HFFc6 (cell line): ENCODE data around the gene PRPF40B. TPM values are rescaled to one million over a fixed set of nuclear protein-coding genes. Genes with fewer than 3 reads are reported as not detected.

Experiments used
- DNase-seq: peaks from one replicate; pipeline ENCODE4 v3.0.0-alpha.2; 2018
- H3K27ac Mint-ChIP-seq: 2 replicates; pipeline ENCODE4 v1.8.0; 2020; ENCODE audit warnings: mild to moderate bottlenecking, mixed read lengths
- H3K27me3 Mint-ChIP-seq: 2 replicates; pipeline ENCODE4 v1.8.0; 2021; ENCODE audit warnings: mild to moderate bottlenecking, moderate library complexity, mixed read lengths; ENCODE audit not compliant: insufficient read depth
- H3K36me3 Mint-ChIP-seq: 2 replicates; pipeline ENCODE4 v1.8.0; 2021; ENCODE audit warnings: low read depth, mixed read lengths
- H3K4me1 Mint-ChIP-seq: 2 replicates; pipeline ENCODE4 v1.8.0; 2020; ENCODE audit warnings: low read depth, mixed read lengths
- H3K4me3 Mint-ChIP-seq: 2 replicates; pipeline ENCODE4 v1.8.0; 2020; ENCODE audit warnings: mild to moderate bottlenecking, moderate library complexity, mixed read lengths
- H3K9me3 Mint-ChIP-seq: 2 replicates; pipeline ENCODE4 v1.8.0; 2020; ENCODE audit warnings: mild to moderate bottlenecking, mixed read lengths
- total RNA-seq, 6 experiments: library from RNA; stranded (reverse); fragmentation: NEBNext Ultra II Directional; extraction: Animal tissue kit (Norgen Biotek cat#: 25700); gene quantifications; 2 replicates in 1 of 6; 3 replicates in 5 of 6; pipeline ENCODE4 v1.2.3, GENCODE V29; 2021
- TF ChIP-seq, protein P1 (sequence below): fragments of 200-600 bp; sonication (generic); IDR thresholded peaks from 2 replicates; pipeline ENCODE4 v1.5.0; 2021; ENCODE audit warnings: antibody characterized with exemption, mild to moderate bottlenecking

PRPF40B gene
- total RNA-seq, 6 experiments from 2014 or later: 10.3 to 11.9 (median 11.2) TPM

- H3K27me3 Mint-ChIP-seq: peaks cover 19% of the 10 kb centered on the region
- H3K9me3 Mint-ChIP-seq: no peaks in the 10 kb centered on the region
- TF ChIP-seq, protein P1, sequence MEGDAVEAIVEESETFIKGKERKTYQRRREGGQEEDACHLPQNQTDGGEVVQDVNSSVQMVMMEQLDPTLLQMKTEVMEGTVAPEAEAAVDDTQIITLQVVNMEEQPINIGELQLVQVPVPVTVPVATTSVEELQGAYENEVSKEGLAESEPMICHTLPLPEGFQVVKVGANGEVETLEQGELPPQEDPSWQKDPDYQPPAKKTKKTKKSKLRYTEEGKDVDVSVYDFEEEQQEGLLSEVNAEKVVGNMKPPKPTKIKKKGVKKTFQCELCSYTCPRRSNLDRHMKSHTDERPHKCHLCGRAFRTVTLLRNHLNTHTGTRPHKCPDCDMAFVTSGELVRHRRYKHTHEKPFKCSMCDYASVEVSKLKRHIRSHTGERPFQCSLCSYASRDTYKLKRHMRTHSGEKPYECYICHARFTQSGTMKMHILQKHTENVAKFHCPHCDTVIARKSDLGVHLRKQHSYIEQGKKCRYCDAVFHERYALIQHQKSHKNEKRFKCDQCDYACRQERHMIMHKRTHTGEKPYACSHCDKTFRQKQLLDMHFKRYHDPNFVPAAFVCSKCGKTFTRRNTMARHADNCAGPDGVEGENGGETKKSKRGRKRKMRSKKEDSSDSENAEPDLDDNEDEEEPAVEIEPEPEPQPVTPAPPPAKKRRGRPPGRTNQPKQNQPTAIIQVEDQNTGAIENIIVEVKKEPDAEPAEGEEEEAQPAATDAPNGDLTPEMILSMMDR: no peak
- no peaks in the 10 kb centered on the region for H3K36me3 Mint-ChIP-seq
- DNase-seq: peak; percentile 14
- H3K4me3 Mint-ChIP-seq: peak overlapping the region; percentile 90
- H3K27ac Mint-ChIP-seq: peak overlapping the region; percentile 80
- H3K4me1 Mint-ChIP-seq: peaks cover 32% of the 10 kb centered on the region
Observed at GRCh38 chr12:49622501-49623141, 740 bp upstream of the PRPF40B start.

DNA sequence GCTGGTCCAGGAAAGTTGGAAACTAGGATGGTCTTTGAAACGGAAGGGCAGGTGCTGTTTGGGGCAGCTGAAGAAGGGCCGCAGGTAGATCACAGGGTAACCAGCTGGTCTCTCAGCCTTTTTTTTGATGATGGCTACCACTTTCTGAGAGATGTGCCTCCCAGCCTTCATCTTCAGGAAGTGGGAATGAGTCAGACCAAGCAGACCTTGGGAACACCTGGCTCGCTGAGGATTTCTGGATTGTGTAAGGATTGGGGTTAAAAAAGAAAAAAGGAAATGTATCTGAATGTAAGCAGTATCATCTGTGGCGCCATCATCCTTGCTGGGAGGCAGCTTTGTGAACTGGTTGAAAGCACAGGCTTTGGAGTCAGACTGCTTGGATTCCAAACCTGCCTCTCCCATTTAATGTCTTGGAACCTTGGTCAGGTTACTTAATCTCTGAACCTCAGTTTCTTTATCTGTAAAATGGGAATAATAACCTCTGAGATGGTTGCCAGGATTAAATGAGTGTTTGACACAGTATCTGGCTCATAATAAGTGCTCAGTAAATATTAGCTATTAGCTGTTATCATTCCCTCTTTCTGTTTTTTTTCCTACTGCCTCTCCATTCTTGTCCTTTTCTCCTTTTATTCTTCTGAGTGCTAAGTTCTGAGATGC, 1.7 kb downstream of the PRPF40B start:
- DNase-seq: no peak
- Mint-ChIP-seq H3K9me3 (no peaks in the 10 kb centered on the region), H3K4me3 (peak overlapping the region; percentile 50), H3K27me3 (peaks cover 6% of the 10 kb centered on the region; the same call in 1 of the 2 replicates), H3K27ac (peak overlapping the region; percentile 50), H3K36me3 (no peaks in the 10 kb centered on the region), H3K4me1 (peaks cover 17% of the 10 kb centered on the region)
- TF ChIP-seq, protein P1: no peak

GRCh38 chr12:49626169-49626835, 2.9 kb downstream of the PRPF40B start:
- H3K27ac Mint-ChIP-seq: no peak overlapping the region
- TF ChIP-seq, protein P1: no peak; the same call in 1 of the 2 replicates
- H3K4me1 Mint-ChIP-seq: peaks cover 11% of the 10 kb centered on the region
- peaks cover 6% of the 10 kb centered on the region; the same call in 1 of the 2 replicates for H3K27me3 Mint-ChIP-seq
- no peaks in the 10 kb centered on the region for H3K9me3 Mint-ChIP-seq
- no peaks in the 10 kb centered on the region for H3K36me3 Mint-ChIP-seq
- no peak overlapping the region for H3K4me3 Mint-ChIP-seq
- no peak for DNase-seq

- peaks cover 2% of the 10 kb centered on the region for H3K36me3 Mint-ChIP-seq
- TF ChIP-seq, protein P1: no peak
- no peaks in the 10 kb centered on the region for H3K9me3 Mint-ChIP-seq
- H3K4me1 Mint-ChIP-seq: peaks cover 6% of the 10 kb centered on the region
- H3K27me3 Mint-ChIP-seq: peaks cover 6% of the 10 kb centered on the region; the same call in 1 of the 2 replicates
- no peak overlapping the region for H3K27ac Mint-ChIP-seq
- no peak for DNase-seq
- no peak overlapping the region for H3K4me3 Mint-ChIP-seq
Observed at GRCh38 chr12:49626836-49627235, 3.5 kb downstream of the PRPF40B start.

- H3K27ac Mint-ChIP-seq: no peak overlapping the region; the same call in 1 of the 2 replicates
- peaks cover 5% of the 10 kb centered on the region for H3K36me3 Mint-ChIP-seq
- H3K27me3 Mint-ChIP-seq: peaks cover 4% of the 10 kb centered on the region; the same call in 1 of the 2 replicates
- H3K4me1 Mint-ChIP-seq: no peaks in the 10 kb centered on the region; the same call in 1 of the 2 replicates
- no peaks in the 10 kb centered on the region for H3K9me3 Mint-ChIP-seq
- H3K4me3 Mint-ChIP-seq: no peak overlapping the region
- TF ChIP-seq, protein P1: no peak
- peak; percentile 44 for DNase-seq
Observed at GRCh38 chr12:49627752-49628360, 4.5 kb downstream of the PRPF40B start.
